ENCODE results near the gene ATP5F1E.

The ATP5F1E gene

DNA sequence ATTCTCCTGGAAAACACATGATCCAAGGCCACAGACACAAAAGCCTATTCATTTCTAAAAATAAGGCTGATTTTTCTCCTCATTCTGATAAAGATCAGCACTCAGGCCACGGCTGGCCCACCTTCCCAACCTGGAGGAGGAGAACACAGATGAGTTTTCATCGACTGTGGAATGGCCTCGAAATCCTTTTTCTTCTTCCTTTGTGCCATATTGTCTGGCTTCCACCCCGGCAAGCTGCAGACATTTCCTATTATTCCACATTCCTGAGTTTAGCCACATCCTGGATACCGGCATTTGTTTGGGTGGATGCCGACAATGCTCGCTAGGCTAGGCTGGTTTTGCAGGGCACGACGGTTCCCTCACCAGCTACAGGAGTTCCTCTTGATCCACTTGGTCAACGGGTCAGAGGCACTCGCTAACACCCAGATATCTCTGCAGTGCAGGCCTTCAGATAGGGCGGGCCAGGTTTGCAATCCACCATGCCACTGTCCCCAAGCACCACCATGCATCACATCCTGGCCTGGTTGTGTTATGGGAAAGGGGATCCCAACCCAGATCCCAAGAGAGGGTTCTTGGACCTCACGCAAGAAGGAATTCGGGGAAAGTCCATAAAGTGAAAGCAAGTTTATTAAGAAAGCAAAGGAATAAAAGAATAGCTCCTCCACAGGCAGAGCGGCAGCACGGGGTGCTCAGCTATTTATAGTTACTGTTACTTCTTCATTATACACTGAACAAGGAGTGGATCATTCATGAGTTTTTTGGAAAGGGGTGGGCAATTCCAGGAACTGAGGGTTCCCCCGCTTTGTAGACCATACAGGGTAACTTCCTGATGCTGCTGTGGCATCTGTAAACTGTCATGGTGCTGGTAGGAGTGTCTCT lies 20.9 kb downstream of the ATP5F1E start:
- Mint-ChIP-seq H3K27me3 (no peaks in the 10 kb centered on the region), H3K9me3 (no peaks in the 10 kb centered on the region), H3K4me1 (peaks cover 49 to 79% of the 10 kb centered on the region in 2 donors), H3K4me3 (no peak overlapping the region), H3K36me3 (peaks cover 15 to 18% of the 10 kb centered on the region in 2 donors), H3K27ac (no peak overlapping the region)
- DNase-seq (no peak), ATAC-seq (replicated peaks) (no peak)

DNA sequence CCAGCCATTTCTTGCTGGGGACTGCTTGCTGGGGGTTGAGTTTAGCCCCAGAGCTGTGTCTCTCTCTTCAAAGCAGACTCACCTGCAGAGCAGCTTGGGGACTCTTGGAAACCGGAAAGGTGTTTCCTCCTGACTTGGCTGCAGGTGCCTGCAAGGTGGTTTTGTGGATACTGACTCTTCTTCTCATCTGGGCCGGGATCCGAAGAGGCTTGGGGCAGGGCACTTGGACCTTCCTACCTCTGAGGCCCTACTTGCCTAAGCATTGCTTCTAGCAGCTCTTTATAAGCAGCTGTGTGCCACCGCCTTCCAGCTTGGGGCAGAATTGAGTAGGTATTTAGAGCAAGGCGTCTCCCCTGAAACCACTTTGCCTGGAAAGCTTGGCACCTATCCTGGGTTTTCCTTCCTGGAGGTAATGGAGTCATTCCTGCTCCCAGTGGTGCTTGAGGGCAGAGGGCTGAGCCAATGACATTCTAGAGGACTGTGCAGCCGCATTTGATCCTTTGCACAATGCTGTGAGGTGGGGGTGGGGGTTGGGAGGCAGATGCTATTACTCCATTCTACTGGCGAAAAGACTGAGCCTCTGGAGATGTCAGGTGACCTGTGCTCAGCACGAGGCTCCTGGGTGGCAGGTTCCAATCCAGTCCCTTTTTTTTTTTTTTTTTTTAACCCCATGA lies 21.7 kb downstream of the ATP5F1E start:
- Mint-ChIP-seq H3K9me3 (no peaks in the 10 kb centered on the region), H3K4me3 (no peak overlapping the region), H3K27me3 (no peaks in the 10 kb centered on the region), H3K4me1 (peaks cover 46 to 78% of the 10 kb centered on the region in 2 donors), H3K27ac (peak overlapping the region; percentile 10), H3K36me3 (peaks cover 22 to 26% of the 10 kb centered on the region in 2 donors)
- DNase-seq (no peak), ATAC-seq (replicated peaks) (no peak)

DNA sequence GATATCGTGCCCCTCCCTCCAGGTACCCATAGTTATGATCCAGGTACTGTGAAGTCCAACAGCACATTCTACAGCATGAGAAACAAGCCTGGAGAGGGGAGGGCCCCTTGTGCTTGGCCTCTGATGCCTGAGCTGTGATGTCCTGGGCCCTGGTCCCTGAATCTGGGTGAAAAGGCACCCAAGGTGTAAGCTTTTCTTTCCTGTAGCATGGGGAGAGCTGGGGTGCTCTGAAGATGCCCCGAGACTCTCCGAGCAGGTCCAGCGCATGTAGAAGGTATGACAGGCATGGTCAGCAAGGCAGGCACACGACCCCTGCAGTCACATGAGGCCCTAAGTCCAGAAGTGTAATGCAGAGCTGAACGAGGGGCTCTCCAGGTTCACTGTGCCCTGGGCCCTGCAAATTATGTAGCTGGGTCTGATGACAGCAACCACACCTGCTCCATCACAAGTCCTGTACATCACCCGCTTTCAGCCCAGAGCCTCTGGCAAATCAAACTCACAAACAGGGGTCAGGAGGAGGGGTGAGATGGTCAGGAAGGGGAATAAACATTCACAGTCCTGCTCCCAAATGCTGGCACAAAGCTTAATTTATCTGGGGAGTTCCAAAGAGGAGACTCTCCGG lies 23.3 kb downstream of the ATP5F1E start:
- no peaks in the 10 kb centered on the region for H3K9me3 Mint-ChIP-seq
- no peak for ATAC-seq (replicated peaks)
- H3K4me1 Mint-ChIP-seq: peaks cover 49 to 78% of the 10 kb centered on the region in 2 donors
- H3K27me3 Mint-ChIP-seq: no peaks in the 10 kb centered on the region
- DNase-seq: no peak
- H3K4me3 Mint-ChIP-seq: no peak overlapping the region
- peak overlapping the region; percentile 100 for H3K27ac Mint-ChIP-seq
- H3K36me3 Mint-ChIP-seq: peaks cover 33 to 39% of the 10 kb centered on the region in 2 donors

DNA sequence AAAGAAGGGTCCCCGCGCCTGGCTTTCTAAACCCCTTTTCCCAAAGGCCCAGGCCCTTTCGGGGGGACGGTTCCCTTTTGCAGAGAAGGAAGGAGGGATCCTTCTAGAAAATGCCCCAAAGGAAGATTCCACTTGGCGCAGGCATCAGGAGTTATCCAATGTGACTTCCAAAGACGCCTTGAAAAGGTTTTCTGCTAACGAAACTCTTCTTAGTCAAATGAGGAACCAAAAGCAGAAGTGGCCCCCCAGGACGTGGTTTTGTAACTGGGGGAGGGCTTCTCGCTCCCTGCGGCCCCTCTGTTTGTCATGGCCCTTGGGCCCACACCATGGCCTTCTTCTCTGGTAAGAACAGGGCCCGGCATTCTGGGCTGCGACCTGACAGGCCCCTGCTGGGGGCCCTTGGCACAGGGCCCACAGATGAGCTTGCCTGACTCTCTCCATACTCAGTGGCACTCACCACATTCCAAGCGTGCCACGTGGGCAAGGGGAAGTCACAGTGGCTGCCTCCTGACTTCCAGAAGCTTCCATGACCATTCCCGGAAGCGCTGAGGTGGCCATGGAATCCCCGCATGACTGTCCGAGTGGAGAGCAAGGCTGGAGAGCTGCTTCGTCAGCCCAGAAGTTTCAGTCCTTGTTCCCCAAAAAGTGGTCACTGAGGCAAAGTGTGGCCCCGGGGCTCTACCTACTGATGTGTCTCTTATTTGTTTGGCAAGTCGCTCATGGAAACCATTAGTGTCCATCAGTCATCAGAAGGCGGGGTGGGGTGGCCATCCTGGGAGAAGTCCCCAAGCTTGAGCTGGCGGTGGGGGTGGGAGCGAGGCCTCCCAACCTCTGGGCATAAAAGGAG lies 24.2 kb downstream of the ATP5F1E start:
- peak; percentile 91 for DNase-seq
- H3K36me3 Mint-ChIP-seq: peaks cover 38 to 43% of the 10 kb centered on the region in 2 donors
- H3K27me3 Mint-ChIP-seq: no peaks in the 10 kb centered on the region
- H3K4me1 Mint-ChIP-seq: peaks cover 53 to 79% of the 10 kb centered on the region in 2 donors
- H3K4me3 Mint-ChIP-seq: peak overlapping the region; percentile 94
- H3K9me3 Mint-ChIP-seq: no peaks in the 10 kb centered on the region
- peak; percentile 46 to 53 for ATAC-seq (replicated peaks)
- peak overlapping the region; percentile 100 for H3K27ac Mint-ChIP-seq

DNA sequence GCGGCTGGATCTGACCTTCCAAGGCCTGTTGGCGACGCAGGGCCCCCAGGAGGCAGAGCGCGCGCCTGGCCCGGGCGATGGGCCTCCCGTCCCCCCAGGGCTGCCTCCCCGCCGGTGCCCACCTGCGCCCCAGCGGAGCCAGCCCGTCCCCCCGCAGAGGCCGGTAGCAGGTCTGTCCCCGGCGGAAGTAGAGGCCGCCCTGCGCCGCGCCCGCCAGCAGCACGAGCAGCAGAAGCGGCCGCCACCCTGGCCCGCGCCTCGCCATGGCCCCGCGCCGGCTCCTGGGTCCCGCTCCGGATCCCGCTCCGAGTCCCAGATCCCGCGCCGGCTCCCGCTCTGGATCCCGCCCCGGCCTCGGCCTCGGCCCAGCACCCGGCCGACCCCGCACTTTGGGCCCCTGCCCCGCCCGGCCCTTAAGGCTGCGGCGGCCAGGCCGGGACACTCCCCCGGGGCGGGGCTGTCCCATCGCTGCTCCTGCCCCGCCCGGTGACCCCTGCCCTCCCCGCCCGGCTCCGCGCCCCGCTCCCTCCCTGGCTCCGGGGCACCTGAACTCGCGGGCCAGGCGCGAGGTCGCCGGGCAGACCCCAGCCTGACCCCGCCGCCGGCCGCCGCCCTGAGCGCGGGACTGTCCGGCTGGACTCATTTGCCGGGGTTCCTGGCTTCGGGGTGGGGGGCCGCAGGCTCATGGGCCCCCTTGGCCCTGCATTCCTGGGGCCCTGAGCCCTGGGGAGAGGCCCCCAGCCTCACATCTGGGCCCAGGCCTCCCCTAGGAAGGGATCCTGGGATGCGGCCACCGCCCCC lies 25.1 kb downstream of the ATP5F1E start, which contains the start of gene CTSZ:
CTSZ (minus strand) TSS at position 391 of the 801 bp plus-strand sequence; CDS start at position 265, 126 bp downstream.
- Mint-ChIP-seq H3K27ac (peak within 1 kb of the TSS; percentile 100), H3K4me1 (peaks cover 62 to 80% of the 10 kb centered on the region in 2 donors), H3K36me3 (peaks cover 46 to 47% of the 10 kb centered on the region in 2 donors), H3K4me3 (peak within 1 kb of the TSS; percentile 94), H3K27me3 (no peaks in the 10 kb centered on the region), H3K9me3 (no peaks in the 10 kb centered on the region)
- ATAC-seq (replicated peaks): peak; percentile 30 to 39
- peak; percentile 71 for DNase-seq

DNA sequence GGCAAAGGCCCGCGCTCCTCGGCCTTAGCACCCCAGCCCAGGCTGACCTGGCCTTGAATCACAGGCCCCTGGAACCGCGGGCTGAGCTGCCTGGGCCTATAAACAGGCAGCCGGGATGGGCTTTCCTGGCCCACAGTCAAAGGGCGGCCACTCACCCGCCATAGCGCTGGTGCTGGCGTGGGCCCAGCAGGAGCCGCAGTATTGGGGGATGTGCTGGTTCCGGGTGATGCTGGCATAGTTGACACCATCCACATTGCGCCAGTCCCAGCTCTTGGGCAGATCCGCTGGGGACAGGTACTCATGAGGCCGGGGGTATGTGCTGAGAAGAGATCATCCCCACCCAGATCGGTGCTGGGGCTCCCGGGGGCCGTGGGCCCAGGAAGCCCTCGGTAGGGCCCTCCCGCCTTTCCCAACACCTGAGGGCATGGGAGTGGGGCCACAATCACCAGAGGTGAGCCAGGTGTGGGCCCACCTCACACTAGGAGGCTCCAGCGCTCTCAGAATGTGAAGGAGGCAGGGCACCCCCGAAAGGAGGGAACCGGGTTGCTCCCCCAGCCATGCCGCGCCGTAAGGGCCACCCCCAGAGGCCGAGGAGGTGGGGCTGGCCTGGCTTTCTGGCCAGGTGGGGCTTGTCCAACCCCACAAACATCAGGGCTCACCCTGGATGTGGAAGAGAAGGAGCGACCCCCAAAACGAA lies 25.8 kb downstream of the ATP5F1E start:
- Mint-ChIP-seq H3K36me3 (peaks cover 52 to 55% of the 10 kb centered on the region in 2 donors), H3K9me3 (no peaks in the 10 kb centered on the region), H3K27me3 (no peaks in the 10 kb centered on the region), H3K4me3 (peak overlapping the region; percentile 94), H3K27ac (peak overlapping the region; percentile 100), H3K4me1 (peaks cover 65 to 82% of the 10 kb centered on the region in 2 donors)
- no peak for ATAC-seq (replicated peaks)
- peak; percentile 41 for DNase-seq

DNA sequence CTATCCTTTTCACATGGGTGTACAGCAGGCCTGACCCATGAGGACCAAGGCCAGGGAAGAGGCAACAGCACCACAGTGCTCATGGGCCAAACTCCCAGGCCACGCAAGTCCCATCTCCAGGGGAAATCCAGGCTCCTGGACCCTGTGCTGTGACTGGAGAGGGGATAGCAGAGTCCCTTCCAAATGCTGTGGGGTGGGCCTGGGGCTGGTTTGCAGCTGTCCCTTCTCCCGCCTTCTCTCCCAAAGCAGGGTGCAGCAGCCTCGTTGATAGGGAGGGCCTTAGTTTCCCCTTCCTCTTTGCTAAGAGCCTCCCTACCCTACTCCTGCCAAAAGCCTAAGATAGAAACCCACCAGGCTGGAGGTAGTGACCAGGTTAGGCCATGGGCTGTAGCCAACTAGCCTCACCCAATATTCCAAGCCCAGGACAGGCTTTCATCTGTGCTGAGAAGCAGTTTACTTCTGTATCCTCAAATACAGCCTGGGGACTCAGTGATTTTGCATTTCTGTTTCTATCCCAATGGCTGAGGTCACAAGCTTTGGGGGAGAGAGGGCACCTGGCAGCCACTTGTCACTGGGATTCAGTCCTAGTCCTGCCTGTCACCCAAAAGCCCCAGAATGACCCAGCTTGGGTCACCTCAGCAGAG lies 26.5 kb downstream of the ATP5F1E start:
- H3K36me3 Mint-ChIP-seq: peaks cover 56 to 61% of the 10 kb centered on the region in 2 donors
- no peaks in the 10 kb centered on the region for H3K27me3 Mint-ChIP-seq
- no peaks in the 10 kb centered on the region for H3K9me3 Mint-ChIP-seq
- no peak for ATAC-seq (replicated peaks)
- no peak for DNase-seq
- H3K27ac Mint-ChIP-seq: peak overlapping the region; percentile 100
- peaks cover 62 to 84% of the 10 kb centered on the region in 2 donors for H3K4me1 Mint-ChIP-seq
- peak overlapping the region; percentile 94 for H3K4me3 Mint-ChIP-seq

DNA sequence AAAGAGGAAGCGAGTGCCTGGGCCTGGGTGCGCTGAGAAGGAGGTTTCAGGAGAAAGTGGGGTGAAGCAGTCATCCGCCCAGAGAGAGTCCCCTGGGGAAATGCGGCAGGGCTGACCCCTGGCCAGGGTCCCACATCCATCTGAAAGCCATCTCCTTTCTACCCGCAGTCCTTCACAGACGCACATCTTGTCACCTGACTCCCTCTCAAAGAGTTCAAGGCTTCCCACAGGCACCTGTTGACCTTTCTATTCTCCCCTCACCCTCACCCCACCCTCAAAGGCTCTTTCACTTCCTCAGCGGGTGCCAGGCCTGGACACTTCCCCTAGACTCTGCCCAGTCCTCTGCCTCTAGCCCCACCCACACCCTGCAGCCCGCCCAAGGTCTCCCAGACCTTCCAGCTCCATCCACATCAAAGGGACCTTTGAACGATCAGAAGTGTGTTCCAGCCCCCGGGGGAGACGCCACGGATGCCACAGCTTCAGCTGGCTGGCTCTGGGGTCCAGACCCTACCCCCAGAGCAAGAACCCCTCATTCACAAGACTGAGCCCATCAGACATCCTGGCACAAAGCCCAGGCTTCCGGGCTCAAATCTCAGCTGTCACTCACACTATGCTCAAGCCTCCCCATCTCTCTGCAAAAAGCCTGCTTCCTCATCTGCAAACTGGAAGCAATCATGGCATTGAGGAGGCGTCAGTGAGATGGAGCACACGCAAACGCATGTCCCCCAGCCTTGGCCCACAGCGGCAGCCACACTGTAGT lies 27.2 kb downstream of the ATP5F1E start:
- Mint-ChIP-seq H3K4me3 (peak overlapping the region; percentile 94), H3K4me1 (peaks cover 60 to 85% of the 10 kb centered on the region in 2 donors), H3K36me3 (peaks cover 60 to 66% of the 10 kb centered on the region in 2 donors), H3K27ac (peak overlapping the region; percentile 100), H3K27me3 (no peaks in the 10 kb centered on the region), H3K9me3 (no peaks in the 10 kb centered on the region)
- ATAC-seq (replicated peaks) (peak; percentile 69 to 71), DNase-seq (peak; percentile 97)

DNA sequence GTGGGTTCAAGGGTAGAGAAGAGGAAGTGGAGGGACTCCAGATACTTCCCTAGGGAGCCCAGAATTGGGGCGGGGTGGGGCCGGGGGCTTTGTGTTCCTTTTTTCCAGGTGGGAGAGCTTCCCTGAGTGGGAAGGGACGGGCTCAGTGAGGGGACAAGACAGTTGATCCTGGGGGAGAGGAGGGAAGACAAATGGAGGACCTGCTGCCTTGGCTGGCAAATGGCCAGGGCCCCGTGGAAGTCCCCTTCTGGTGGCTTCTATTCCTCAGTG lies 27.7 kb downstream of the ATP5F1E start:
- Mint-ChIP-seq H3K4me1 (peaks cover 59 to 85% of the 10 kb centered on the region in 2 donors), H3K9me3 (no peaks in the 10 kb centered on the region), H3K27me3 (no peaks in the 10 kb centered on the region), H3K27ac (peak overlapping the region; percentile 100), H3K4me3 (peak overlapping the region; percentile 94), H3K36me3 (peaks cover 62 to 70% of the 10 kb centered on the region in 2 donors)
- DNase-seq (no peak), ATAC-seq (replicated peaks) (peak in 1 of 2 donors; percentile 5)

DNA sequence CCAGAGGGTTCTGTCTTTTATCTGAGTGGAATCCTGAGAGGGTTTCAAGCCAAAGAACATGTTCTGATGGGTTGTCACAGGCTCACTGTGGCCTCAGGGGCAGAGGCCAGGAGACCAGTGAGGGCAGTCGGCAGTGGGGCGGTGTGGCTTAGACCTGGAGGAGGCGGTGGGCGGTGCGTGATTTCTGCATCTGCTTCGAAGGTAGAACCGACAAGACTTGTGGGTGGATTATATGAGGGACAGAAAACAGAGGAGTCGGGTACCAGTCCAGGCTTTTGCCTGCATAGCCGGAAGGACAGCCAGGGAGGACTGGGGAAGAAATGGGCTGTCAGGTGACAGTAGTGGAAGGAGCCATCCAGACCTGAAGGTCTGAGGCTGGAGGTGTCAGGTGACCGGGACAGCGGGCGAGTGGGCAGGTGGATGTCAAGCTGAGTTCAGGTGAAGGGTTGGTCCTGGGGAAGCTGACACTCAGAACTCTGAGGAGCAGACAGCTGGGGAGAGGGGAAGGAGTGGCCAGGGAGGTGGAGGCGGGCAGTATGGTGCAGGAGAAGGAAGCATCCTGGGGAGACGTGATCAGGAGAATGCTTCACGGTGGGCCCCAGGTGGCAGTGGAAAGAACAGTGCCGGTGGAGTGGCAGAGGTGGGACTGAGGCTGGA lies 28.2 kb downstream of the ATP5F1E start:
- peaks cover 66 to 74% of the 10 kb centered on the region in 2 donors for H3K36me3 Mint-ChIP-seq
- no peaks in the 10 kb centered on the region for H3K27me3 Mint-ChIP-seq
- ATAC-seq (replicated peaks): peak in 1 of 2 donors; percentile 5
- peak overlapping the region; percentile 94 for H3K4me3 Mint-ChIP-seq
- DNase-seq: no peak
- H3K4me1 Mint-ChIP-seq: peaks cover 56 to 85% of the 10 kb centered on the region in 2 donors
- H3K9me3 Mint-ChIP-seq: no peaks in the 10 kb centered on the region
- H3K27ac Mint-ChIP-seq: peak overlapping the region; percentile 100

DNA sequence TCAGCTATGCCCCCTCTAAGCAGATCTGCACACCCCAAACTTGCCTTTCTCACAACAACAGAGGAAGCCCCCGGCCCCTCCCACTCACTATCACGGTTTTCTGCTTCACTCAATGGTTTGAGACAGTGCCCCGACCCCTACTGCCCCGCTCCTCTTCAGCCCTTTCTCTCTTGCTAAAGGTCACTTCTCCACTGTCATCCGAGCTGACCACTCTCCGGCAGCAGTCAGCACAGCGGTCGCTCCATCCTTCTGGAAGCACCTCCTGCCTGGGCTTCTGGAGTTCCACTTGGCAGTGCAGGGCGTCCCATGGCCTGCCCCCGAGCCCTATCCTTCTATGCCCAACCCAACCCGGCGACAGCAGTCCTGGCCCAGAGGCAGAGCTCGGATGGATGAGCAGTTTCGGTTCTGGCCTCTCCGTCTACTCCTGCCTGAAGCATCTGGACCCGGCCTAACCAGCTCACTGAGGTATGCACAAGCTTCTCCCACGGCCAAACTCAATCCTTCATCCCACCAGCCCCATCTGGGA lies 29.2 kb downstream of the ATP5F1E start:
- Mint-ChIP-seq H3K27me3 (no peaks in the 10 kb centered on the region), H3K4me3 (peak overlapping the region; percentile 94), H3K36me3 (peaks cover 74 to 84% of the 10 kb centered on the region in 2 donors), H3K4me1 (peaks cover 48 to 85% of the 10 kb centered on the region in 2 donors), H3K27ac (peak overlapping the region; percentile 100), H3K9me3 (no peaks in the 10 kb centered on the region)
- ATAC-seq (replicated peaks) (no peak), DNase-seq (no peak)

Measured in stimulated activated naive B cell treated with anti-CD40 and anti-IgM and Interleukin-4, amounts not matched to agents 10 μg/mL and 1 μg/mL and 100 μg/mL, for 72 hours (primary cell).